Measurements from ENCODE around the gene TM9SF1.

Gene TM9SF1

DNA sequence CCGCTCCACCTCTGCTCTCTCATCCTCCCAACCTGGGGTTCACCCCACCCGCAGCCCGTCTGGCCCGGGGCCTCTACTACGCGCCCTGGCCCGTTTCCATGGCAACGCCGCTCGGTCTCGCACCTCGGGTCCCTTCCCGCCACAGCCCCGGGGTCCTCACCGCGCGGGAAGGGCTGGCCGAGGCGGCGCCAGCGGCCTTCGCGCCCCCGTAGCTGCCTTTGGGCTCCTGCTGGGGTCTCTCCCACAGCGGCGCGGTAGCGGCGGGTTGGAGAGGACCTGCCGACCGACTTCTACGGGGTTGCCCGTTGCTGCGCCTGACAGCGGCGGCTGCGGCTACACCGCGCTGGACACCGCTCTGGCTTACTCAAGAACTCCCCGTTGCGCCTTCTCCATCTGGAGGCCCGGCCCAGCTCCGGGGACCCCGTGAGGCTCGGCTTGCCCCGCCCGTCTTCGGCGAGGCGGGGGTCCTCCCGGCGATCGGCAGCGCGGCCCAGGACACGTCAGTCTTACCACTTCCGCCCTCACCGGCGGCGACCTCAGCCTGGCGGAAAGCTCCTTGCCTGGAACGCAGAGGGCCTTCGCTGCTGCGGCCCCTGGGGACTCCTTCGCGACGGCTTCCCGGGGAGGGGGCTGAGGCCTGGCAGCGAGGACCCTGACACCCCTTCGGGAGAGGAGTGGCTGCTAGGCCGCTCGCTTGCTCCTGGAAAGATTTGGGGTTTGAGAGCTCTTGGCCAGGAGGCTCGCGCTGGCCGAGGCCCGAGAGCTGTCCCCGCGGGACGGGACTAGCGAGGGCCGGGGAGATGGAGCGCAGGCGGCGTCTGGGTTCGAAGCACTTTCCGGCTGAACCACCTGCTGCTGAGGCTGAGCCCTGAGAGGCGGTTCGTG lies at the start of gene TM9SF1:
TSS of gene TM9SF1 (minus strand) at position 256 of the 885 bp plus-strand sequence. CDS start 422 bp downstream, outside the sequence.
- peak; percentile 31 for DNase-seq

DNA sequence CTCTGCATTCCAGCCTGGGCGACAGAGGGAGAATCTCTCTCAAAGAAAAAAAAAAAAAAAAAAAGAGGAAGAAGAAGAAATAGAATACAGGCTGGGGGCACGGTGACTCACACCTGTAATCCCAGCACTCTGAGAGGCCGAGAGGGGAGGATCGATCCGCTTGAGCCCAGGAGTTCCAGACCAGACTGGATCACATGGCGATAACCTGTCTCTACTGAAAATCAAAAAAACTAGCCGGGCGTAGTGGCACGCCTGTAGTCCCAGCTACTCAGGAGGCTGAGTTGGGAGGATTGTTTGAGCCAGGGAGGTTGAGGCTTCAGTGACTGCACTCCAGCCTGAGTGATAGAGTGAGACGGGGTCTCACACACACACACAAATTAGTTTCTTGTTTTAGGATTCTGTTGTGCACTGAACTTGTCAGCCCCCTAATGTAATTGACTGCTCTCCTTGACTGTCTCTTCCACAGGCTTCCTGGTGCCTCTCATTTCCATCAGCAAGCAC lies 48.1 kb upstream of the TM9SF1 start:
- peak; percentile 30 for DNase-seq

DNA sequence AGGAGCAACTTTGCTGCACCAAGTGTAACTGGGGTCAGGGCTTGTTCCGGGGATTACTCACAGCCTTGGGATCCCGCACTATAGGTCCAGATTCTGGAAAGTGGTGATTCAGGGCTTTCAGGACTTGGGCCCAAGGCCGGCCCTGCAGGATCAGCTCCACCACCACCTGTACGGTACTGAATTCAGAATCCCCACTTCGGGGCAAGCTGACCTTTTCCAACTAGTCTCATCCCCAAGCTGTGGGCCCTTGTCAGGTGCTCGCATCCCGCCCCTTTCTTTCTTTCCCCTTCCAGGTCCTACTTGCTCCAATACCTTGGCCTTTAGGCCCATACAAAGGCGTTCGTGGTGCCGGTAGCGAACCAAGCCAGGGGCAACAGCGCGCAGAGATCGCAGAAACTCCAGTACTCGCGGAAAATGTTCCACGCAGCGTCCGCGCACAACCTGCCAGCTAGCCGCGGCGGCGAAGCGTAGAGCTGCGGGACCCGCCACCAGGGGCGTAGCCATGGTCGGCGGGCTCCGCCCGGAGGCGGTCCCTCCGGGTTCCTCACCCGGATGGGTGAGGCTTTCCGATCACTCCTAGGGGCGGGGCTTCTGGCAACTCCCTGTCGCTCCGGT lies 46.7 kb upstream of the TM9SF1 start:
- peak; percentile 25 for DNase-seq

DNA sequence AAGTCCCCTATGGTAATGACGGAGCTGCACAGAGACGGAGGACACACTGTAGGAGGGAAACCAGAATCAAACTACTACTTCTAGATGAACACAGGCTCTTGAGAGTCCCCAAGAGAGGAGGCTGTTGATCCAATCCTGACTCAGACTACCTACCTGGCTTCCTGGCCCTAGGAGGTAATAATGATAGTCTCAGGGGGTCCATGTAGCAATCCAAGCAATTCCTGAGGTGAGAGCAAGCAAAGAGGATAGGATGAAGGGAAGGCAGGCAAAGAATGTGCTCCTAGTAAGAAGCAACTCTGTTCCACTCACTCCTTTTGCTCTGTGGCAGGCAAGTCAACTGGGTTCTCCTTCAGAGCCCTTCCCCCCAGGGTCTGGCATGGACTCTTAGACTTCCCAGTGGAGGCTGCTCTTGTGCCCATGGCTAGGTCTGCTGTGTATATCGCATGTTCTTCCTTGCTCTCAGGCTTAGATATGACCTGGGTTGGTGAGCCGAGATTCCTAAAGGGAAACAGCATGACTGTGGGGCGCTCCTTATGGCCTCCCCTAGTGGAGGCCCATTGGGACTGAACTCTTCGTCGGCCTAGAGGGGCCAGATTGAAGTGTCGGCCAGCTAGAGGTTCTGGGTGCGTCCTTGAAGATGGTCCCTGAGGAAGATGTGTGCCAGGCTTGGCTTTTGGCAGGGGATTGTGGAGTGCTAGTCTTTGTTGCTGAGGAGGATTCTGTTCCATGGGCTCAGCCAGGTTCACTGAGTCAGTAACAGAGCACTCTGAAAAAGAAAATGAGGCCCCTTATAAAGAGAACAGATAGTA lies 45.1 kb upstream of the TM9SF1 start:
- DNase-seq, result no peak

- DNase-seq, result no peak
Observed at GRCh38 chr14:24238527-24239037, 43.3 kb upstream of the TM9SF1 start.

GRCh38 chr14:24238123-24238522 lies 42.9 kb upstream of the TM9SF1 start:
- no peak for DNase-seq

DNA sequence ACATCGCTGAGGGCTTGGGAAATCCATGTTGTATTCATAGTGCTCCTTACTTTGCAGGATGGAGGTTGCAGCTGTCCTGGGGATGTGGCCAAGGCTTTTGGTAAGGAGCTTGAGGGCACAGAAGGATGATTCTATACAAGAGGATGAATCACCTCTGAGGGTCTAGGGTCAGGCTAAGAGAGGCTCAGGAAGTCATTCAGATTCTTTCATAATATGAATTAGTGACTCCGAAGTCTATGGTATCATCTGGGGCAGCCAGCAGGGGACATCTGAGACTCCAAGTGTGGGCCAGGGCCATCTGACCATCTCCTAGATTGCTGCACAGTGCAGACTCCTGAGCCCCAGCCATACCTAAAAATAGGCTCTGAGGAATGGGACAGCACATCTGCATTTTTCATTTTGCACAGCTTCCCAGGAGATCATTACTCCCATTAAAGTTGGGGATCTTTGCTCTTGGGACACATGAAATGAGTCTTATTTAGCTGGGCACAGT lies 42.3 kb upstream of the TM9SF1 start:
- no peak for DNase-seq

DNA sequence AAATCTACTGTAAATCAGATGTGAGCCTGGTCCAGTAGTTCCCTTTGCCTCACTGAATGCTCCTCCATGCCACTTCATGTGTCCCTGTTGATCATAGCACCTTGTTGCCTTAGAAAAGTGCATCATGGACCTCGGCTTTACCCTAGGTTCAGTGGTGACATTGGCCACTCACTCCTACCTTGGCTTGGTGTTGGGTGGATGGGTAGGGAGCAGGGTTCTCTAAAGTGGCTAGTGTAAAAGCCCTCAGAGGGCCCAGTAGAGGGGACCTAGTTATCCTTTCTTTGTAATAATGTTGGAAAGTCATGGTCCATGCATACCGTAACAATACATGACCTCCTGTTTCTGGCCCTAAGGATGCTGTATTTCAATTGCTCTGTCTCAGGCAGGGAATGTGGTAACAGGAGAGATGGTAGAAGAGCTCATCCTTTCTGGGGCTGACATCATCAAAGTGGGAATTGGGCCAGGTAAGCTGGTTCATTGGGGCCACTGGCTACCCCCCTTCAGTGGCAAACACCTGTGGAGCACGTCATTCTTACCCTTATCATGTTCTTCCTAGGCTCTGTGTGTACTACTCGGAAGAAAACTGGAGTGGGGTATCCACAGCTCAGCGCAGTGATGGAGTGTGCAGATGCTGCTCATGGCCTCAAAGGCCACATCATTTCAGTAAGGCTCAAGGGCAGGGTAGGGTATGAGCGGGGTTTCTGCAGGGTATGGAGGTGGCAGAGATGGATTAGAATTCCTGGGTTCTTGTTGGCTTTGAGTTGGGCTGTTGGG lies 41.6 kb upstream of the TM9SF1 start:
- DNase-seq, result no peak

DNA sequence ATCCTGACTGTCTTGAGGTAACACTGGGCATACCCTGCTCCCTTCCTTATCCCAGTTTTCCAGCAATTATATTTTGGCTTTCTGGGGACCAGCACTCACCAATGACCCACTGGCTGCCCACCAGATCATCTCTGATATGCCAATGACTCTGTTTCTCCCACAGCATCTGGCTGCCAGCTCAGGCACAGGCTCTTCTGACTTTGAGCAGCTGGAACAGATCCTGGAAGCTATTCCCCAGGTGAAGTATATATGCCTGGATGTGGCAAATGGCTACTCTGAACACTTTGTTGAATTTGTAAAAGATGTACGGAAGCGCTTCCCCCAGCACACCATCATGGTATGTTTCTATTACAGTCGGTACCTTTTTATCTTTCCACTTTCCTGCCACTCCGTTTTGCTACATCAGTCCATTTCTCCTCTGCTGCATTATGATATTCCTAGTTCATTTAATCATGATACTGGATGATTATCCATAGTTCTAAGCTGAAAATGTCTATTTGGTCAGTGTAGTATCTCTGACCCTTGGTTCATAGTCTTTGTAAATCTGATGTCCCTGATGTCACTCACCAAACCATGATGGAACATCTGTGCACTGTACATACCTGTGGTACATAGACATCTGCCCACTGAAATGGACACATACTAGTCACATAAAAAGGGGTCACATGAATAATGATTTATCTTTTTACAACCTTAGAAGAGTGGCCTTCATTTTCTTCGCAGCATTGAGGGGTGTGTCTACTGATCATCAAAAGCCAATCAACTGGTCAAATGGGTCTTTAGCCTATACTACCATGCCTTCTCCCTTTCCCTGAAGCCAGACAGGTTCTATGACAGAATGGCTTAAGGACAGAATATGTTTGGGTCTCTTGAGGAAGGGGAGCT lies 40.8 kb upstream of the TM9SF1 start:
- no peak for DNase-seq

GRCh38 chr14:24234095-24235005 lies 39.1 kb upstream of the TM9SF1 start:
- DNase-seq, result no peak

DNA sequence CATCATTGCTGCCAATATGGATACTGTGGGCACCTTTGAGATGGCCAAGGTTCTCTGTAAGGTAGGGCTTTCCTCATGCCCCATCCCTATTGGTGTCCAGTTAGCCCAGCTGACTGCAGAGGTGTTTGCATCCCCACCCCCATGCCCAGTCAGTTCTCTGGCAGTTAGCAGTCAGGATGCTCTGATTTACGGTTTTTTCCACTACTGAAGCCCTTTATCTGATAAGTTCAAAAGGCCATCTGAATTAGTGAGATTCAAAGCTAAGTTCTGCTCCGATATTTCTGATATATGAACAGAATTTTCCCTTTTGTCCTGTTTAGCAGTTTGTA lies 38.3 kb upstream of the TM9SF1 start:
- DNase-seq, result no peak

DNA sequence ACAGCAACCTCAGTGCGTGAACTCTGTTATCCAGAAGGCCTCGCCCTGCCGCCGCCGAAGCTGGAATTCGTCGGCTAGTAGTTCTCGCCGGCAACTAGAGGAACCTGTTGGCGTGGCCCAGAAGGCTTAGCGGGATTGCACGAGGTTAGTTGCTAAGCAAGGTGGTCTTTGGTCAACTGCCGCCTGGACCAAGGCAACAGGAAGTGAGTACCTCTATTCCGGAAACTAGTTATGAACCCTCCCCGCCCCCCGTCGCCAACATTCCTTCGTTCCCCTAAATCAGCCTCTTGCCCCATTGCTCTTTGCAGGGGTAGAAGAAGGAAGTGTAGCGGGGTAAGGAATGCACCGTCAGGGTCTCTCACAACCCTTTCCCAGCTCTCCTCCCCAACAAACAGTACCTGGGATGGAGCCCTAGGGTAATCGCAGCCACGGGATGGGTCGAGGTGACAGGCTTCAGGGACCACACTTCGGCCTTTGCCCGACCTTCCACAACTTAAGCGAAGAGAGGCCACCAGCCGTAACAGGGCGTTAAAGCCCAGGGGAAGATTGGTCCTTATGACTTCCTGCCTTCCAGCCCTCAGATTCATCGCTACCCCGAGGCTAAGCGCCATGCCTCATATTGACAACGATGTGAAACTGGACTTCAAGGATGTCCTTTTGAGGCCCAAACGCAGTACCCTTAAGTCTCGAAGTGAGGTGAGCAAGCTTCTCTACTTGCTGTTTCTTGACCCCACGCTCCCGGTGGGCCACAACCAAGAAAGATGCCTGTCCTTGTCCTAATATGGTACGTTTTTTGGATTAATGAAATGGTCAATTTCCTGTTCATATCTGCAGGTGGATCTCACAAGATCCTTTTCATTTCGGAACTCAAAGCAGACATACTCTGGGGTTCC lies 37.6 kb upstream of the TM9SF1 start, which contains the start of gene GMPR2:
TSS of gene GMPR2 (plus strand) at position 285 of the 893 bp plus-strand sequence. CDS start at position 610, 325 bp downstream.
- peak; percentile 46 for DNase-seq

DNA sequence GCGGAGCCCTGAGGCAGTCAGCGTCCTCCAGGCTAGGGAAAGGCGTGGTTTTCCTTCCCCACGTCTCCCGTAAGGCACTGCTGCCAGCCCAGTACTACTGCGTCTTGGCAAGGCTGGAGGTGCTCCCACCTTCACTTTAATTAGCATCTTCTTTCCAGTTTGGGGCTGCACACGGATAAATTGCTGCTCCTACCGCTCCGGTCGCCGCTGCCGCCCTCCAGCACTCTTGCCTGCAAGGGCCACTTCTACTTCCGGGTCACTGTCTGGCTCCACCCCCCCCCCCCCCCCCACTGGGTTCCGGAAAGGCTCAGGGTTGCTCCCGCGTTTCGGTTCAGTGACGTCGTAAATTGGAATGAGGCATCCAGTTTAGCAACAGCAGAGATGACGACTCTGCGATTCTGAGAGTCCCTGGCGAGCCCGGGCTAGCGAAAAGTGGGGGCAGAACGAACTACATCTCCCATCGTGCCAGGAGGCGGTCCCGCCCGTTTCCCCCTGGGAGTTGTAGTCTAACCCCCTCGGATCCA lies 36.9 kb upstream of the TM9SF1 start, which contains the start of gene NEDD8:
TSS of gene NEDD8 (minus strand) at position 247 of the 524 bp plus-strand sequence. CDS start at position 147, 100 bp downstream.
- peak; percentile 76 for DNase-seq

DNA sequence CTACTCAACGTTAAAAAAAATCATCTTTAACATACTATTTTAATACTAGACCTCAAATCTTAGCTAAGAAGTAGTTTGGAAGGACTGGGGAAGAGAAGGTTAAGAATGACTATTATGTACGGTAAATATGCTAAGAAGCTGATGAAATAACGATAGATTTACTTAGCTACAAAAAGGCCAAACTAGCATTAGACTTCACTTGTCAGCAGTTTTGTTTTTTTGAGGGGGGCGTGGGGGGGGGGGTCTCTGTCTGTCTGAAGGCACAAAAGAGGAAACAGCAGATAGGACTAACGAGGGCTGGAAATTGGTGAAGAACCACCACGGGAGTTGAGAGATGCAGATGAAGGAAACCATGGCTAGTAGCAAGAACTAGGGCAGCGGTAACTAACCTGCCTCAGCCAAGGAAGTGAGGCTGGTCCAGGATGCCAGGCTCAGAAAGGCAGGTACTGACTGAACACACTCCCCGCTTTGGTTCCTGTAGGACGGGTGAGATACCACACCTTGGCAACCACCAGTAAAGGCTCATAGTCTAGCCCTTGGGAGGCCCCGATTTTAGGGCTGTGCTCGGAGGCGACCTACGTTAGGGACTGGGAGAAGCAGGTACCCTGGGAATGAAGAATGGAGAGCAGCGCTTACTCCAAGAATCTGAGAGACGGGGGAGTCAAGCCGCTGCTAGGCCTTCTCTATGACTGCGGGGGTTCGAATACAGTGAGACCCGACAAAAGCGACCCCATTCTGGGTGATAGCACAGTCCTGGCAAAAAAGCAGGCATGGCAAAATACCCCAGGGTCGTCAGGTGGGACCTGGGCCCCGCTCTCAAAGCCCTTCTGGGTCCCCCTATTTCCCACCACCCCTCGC lies 36.3 kb upstream of the TM9SF1 start:
- no peak for DNase-seq

GRCh38 chr14:24228902-24229301 lies 33.7 kb upstream of the TM9SF1 start:
- DNase-seq, result no peak

DNA sequence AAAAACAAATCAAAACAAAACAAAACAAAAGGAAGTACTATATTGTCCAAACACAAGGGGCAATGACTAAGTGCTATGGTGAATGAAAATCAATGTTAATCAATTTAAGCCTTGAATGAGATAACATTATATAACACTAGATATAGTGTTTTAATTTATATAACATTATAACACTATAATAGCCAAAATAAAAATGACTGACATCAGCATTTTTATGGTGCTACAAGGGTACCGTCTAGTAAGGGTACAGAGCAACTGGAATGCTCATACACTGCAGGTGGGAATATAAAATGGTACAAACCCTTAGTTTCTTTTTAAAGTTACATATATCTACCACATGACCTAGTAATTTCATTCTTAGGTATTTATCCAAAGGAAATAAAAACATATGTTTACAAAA lies 31.2 kb upstream of the TM9SF1 start:
- DNase-seq, result no peak

GRCh38 chr14:24224618-24225071 lies 29.4 kb upstream of the TM9SF1 start:
- no peak for DNase-seq

All from NCI-H2029 treated with DMSO at 0.1 percent for 48 hours (cell line).